Head of caudate nucleus (tissue), 42 donors: ENCODE measurements around the gene SRGN.
A peak's percentile ranks its signal among the peaks of the same experiment; 100 is the strongest.
"Not testable (repeated sequence)": the region's sequence is repeated elsewhere in the genome, so short reads cannot be mapped to it uniquely, and the experiment has no call there.

ENCODE experiments used
- DNase-seq, 42 donors: peaks; one replicate each; pipeline versions ENCODE4 v3.0.0 to v3.0.0-alpha.2; 2020 to 2021; ENCODE audit warnings: mixed read lengths in 7 of 42
- intact Hi-C: fragments of 100-400 bp; cut with DNase I; formaldehyde crosslinking; loops from one replicate; pipeline ENCODE4 v1.15.0; 2022

SRGN gene

DNA sequence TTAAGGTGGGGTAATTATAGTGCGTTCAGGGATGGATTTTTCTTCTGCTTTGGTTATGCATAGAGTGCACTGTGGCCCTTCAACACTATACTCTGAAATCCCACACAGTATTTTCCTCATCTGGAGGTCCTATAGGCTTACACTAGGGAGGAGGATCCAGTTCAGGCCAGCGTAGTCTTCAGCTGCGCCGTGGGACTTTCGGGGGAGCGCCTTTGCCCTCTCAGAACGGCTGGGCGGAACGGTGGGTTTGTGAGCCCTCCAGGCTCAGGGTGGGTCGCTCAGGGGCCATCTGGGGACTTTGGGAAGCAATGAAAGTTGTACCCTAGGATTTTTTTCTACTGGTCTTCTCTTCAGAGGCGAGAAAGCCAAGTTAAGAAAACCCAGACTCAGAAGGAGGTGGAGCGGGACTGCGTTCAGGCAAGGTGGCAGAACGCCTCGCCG lies 35.4 kb downstream of the SRGN start:
- DNase-seq: peak in 2 of 42 donors; percentile 17 to 20
- intact Hi-C loops: loop anchor here (5.0 kb wide), 2 partner anchors 54 to 136 kb away; partner anchors contain the start of gene KIFBP

DNA sequence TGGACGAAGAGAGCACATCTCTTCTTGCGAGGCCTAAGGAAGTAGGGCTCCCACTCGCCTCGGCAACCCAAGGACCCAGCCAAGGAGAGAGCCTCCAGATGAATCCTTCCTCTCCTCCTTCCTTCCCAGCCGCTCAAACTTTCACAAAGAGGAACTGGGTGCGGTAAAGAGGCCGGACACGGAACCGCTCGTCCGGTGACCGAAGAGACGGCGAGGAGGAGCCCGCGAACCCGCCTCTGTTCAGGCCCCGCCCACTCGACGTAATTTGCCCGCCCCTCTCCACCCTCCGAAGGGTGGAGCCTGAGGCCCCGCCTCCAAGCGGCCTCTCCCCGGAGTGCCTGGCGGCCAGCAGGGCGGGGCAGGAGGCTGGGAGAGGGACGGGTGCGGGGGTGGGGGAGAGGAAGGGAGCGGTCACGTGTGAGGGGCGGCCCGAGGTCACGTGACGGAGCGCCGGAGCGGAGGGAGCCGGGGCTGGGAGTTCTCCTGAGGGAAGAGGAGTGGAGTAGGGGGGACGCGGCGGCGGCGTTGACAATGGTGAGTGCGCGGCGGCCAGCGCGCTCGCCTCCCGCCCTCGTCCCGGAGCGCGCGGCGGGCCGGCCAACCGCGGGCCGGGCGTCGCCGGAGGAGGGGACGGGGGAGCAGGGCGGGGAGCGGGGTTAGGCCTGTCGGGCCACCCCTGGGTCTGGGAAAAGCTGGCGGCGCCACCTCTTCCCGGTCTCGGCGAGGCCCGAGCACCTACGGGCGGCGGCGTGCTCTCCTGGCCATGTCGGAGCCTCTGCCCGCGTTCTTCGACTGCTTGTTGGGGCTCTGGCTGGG lies 36.1 kb downstream of the SRGN start, which contains the start of gene VPS26A:
Gene VPS26A, plus strand, starts transcription at position 432 of the 816 bp plus-strand sequence. Its CDS starts 100 bp downstream, at position 532.
- intact Hi-C loops: loop anchor here (5.0 kb wide), 2 partner anchors 53 to 137 kb away; partner anchors contain the start of gene KIFBP
- DNase-seq: peak; percentile 97 to 100 (median 100)

DNA sequence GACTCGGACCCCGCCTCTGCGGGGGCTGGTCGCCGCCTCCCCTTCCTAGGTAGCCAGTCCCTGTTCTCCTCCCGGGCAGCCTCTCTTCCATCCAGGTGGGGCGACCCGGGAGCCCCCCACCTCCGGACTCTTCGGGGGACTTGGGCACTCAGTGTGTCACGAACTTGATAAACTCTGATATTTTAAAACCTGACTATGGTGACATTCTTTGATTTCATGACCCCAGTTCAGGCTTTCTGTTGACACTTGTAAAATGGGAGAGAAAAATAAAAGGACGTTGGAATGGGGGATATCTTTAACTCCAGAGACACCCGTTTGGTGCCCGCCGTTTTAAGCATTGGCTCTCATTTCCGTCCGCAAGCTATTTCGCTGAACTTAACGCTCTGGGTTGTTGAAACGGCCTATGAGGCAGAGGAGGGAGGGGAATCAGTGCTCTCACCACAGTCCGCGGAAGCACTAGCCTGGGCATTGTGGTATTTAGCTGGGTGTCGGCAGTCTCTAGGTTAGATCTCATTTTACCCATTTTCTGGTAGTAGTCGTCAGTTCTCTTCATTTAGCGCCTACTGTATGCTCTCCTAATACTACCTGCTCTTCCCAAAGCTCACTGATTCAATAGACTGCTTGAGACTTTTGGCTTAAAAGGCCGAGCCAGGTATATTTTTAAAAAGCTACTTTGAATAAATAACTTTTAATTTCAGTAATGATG lies 36.8 kb downstream of the SRGN start:
- peak in 26 of 42 donors; percentile 6 to 53 (median 28) for DNase-seq
- intact Hi-C loops: loop anchor here (5.0 kb wide), 2 partner anchors 53 to 137 kb away; partner anchors contain the start of gene KIFBP

DNA sequence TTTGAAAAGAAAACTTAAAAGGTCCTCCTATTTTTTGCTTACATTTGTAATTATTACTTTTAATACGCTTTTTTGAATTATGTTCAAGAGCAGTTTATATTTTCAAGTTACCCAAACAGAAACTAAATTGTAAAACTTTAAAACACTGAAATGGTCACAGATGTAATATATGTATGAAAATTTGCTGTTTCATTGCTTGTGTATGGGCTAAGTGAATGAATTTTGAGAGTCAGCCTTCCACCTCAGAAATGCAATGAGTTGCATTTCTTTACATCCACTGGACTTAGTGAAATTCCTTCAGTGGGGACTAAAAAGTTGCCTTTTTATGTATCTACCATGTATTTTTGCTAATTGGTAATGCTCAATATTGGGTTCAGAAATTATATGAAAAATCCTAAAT lies 37.7 kb downstream of the SRGN start:
- no peak for DNase-seq
- intact Hi-C loops: no loop called here

DNA sequence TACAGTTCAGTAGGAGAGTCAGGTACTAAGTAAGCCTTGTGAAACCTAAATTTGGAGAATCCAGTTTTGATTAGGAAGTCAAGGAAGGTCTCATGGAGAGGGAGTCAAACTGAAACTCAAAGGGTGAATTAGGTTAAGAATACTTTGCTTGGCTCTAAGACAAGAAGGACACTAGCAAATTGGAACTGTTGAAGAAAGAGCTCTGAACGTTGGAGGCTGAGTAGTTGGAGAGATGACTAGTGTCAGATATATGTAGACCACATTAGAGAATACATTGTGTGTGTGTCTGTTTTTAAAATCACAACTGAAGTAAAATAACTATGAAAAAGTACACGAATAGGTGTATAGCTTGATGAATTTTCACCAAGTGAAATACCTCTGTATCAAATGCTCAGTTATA lies 42.3 kb downstream of the SRGN start:
- intact Hi-C loops: no loop called here
- no peak for DNase-seq

GRCh38 chr10:69139961-69140360 lies 52.1 kb downstream of the SRGN start:
- no peak for DNase-seq

DNA sequence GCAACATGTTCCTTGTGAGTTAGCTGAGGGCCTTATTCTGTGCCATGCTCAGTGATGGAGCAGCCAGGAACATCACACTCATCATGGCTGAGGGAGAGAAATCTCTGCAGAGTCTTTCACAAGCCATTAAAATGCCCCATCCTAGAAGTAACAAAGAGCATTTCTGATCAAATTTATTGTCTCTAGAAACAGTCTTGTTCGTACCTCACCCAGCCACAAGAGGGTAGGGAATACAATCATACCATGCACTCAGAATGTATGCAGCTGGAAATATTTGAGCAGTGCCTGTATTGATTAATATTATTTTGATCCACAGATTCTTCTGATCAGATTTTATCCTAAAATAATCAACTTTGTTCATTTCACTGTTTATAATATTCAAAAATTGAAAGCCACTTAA lies 53.4 kb downstream of the SRGN start:
- intact Hi-C loops: no loop called here
- DNase-seq: no peak

More at GRCh38 chr10:69139961-69140360, 52.1 kb downstream of the SRGN start:
- intact Hi-C loops: no loop called here

DNA sequence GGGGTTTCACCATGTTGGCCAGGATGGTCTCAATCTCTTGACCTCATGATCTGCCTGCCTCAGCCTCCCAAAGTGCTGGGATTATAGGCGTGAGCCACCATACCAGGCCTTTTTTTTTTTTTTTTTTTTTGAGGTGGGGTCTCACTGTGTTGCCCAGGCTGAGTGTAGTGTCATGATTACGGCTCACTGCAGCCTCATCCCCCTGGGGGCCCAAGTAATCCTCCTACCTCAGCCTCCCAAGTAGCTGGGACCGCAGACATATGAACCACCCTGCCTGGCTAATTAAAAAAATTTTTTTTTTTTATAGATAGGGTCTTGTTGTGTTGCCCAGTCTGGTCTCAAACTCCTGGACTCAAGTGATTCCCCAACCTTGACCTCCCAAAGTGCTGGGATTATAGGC lies 54.2 kb downstream of the SRGN start:
- intact Hi-C loops, DNase-seq: not testable (repeated sequence)

DNA sequence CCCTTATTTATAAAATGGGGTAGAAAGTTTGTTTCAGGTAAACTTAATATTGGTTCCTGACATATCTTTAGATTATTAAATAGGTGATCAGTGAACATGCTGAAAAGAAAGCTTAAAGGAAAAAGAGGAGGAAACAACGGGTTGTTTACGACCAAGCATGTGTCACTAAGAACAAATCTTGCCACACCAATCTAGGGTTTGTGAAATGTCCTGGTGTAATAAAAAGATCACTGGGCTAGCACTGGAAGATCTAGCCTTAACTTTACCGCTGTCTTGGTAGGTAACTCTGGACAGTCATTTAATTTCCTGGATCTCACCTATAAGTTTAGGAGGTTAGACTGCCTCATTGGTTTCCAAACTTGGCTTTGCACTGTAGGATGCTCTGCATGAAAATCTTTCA lies 55.1 kb downstream of the SRGN start:
- no peak for DNase-seq
- intact Hi-C loops: no loop called here

DNA sequence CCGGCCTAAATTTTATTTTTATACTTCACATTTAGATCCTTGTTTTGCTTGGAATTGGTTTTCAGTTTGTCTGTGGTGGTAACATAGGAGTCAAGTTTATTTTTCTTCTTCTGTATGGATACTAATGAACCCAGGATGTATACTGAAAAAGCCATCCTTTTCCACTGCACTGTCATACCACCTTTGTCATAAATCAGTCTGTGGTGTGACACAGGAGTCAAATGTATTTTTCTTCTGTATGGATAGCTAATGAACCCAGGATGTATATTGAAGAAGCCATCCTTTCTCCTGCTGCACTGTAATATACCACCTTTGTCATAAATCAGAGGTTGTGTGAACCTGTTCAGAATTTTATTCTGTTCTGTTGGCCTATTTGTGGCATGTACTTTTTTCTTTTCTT lies 57.4 kb downstream of the SRGN start:
- intact Hi-C loops: no loop called here
- DNase-seq: no peak

DNA sequence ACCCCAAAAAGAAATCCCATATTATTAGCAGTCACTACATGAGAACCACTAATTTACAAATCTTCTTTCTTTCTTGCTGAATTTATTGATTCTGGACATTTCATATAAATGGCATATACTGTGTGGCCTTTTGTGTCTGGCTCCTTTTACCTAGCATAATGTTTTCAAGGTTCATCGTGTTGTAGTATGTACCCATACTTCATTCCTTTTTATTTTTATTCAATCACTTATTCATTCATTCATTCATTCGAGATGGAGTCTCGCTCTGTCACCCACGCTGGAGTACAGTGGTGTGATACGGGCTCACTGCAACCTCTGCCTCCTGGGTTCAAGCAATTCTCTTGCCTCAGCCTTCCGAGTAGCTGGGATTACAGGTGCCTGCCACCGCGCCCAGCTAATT lies 58.0 kb downstream of the SRGN start:
- no peak for DNase-seq
- intact Hi-C loops: no loop called here

GRCh38 chr10:69146759-69147158 lies 58.9 kb downstream of the SRGN start:
- intact Hi-C loops: no loop called here
- no peak for DNase-seq

- DNase-seq: no peak
- intact Hi-C loops: no loop called here
Observed at GRCh38 chr10:69151984-69152383, 64.1 kb downstream of the SRGN start.

DNA sequence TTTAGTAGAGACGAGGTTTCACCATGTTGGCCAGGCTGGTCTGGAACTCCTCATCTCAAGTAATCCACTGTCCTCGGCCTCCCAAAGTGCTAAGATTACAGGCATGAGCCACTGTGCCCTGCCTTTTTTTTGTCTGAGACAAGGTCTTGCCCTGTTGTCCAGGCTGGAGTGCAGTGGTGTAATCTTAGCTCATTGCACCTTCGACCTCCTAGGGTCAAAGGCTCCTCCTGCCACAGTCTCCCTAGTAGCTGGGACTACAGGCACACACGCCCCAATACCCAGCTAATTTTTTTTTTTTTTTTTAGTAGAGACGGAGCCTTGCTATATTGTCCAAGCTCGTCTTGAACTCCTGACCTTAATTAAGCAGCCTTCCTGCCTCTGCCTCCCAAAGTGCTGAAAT lies 65.3 kb downstream of the SRGN start:
- DNase-seq: no peak
- intact Hi-C loops: no loop called here
